ENCODE data around the gene CD84.
A peak's percentile ranks its signal among the peaks of the same experiment; 100 is the strongest.
"Not testable (repeated sequence)": the region's sequence is repeated elsewhere in the genome, so short reads cannot be mapped to it uniquely, and the experiment has no call there.

CD84 gene

DNA sequence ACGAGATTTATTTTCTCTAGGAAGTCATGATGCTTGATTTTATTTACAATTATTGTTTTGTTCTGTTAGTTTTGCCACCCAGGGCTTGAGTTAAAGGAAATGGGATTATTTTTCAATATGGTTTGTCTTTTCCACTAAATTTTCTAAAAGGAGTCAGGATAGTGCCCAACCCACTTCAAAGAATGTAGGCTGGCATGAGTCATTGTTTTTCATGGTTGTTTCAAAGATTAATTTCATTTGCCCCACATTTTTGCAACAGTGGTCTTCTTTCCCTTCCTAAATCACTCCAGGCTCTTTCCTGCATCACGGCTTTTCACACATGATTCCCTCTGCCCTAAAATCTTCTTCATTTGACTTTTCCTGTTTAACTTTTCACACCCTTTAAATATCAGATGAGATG lies 58.7 kb downstream of the CD84 start:
- TF ChIP-seq, protein P1, sequence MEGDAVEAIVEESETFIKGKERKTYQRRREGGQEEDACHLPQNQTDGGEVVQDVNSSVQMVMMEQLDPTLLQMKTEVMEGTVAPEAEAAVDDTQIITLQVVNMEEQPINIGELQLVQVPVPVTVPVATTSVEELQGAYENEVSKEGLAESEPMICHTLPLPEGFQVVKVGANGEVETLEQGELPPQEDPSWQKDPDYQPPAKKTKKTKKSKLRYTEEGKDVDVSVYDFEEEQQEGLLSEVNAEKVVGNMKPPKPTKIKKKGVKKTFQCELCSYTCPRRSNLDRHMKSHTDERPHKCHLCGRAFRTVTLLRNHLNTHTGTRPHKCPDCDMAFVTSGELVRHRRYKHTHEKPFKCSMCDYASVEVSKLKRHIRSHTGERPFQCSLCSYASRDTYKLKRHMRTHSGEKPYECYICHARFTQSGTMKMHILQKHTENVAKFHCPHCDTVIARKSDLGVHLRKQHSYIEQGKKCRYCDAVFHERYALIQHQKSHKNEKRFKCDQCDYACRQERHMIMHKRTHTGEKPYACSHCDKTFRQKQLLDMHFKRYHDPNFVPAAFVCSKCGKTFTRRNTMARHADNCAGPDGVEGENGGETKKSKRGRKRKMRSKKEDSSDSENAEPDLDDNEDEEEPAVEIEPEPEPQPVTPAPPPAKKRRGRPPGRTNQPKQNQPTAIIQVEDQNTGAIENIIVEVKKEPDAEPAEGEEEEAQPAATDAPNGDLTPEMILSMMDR (IDR thresholded peaks at IDR 0.05; ENCODE audit: borderline replicate concordance, insufficient read depth, low read depth, low read length), result no peak
- H3K4me3 ChIP-seq (ENCODE audit: low read depth, low read length), result peak overlapping the region; percentile 73

DNA sequence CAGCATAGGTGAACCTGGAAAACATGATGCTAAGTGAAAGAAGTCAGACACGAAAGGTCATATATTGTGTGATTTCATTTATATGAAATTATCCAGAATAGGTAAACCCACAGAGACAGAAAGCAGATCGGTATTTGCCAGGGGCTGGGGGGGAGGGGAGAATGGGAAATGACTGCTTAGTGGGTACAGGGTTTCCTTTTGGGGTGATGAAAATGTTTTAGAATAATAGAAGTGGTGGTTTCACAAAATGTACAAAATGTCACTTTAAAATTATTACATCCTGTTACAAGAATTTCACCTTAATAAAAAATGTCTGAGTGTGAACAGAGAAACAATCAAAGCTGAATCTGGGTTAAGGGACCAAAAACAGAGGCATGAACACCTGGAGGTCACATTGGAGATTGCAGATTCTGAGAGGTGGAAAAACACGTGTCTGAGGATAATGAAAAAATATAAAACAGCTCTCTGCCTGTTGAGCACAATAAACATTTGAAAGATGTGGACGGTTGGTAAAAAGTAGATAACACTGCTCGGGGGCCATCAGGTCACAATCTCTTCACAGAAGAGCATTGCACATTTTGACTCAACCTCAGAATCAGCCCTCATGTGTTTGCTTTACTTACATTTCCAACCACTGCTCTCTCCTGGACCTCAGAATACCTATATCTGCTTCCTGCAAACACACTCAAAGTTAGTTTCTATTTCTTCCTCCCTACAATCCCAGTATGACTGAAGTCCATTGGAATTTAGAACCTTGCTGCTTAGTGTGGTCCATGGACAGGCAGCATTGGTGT lies 59.5 kb downstream of the CD84 start:
- TF ChIP-seq, protein P1 (IDR thresholded peaks at IDR 0.05; ENCODE audit: borderline replicate concordance, insufficient read depth, low read depth, low read length), result peak; percentile 34; the same call in 1 of the 2 replicates
- H3K4me3 ChIP-seq (ENCODE audit: low read depth, low read length), result peak overlapping the region; percentile 73

DNA sequence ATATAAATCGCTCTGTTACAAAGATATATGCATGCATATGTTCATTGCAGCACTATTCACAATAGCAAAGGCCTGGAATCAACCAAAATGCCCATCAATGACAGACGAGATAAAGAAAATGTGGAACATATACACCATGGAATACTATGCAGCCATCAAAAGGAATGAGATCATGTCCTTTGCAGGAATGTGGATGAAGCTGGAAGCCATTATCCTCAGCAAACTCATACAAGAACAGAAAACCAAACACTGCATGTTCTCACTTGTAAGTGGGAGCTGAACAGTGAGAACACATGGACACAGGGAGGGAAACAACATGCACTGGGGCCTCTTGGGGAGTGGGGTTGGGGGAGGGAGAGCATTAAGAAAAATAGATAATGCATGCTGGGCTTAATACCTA lies 61.8 kb downstream of the CD84 start:
- H3K4me3 ChIP-seq (ENCODE audit: low read depth, low read length), result not testable (repeated sequence)

DNA sequence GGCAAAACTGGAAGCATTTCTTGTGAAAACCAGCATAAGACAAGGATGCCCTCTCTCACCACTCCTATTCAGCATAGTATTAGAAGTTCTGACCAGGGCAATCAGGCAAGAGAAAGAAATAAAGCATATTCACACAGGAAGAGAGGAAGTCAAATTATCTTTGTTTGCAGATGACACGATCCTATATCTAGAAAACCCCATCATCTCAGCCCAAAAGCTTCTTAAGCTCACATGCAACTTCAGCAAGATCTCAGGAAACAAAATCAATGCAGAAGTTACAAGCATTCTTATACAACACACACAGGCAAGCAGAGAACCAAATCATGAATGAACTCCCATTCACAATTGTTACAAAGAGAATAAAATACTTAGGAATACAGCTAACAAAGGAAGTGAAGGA lies 63.4 kb downstream of the CD84 start:
- not testable (repeated sequence) for H3K4me3 ChIP-seq (ENCODE audit: low read depth, low read length)

DNA sequence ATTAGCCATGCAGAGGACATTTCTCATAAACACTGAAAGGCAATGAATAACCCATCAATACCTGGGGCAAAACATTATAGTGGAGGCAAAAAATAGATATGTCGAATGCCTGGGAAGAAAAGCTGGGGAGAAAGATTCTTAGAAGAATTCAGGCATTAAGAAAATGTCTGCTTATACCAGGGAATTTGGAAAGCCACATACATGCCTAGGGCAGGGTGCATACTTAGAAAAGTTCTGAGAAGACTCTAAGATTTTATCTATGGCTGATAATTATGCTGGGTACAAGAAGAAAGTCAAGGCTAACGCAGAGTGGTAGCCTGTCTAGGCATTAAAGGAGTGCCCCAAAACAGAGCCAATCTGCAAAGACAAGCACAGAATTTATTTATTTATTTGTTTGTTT lies 74.6 kb downstream of the CD84 start:
- TF ChIP-seq, protein P1 (IDR thresholded peaks at IDR 0.05; ENCODE audit: borderline replicate concordance, insufficient read depth, low read depth, low read length), result no peak
- H3K4me3 ChIP-seq (ENCODE audit: low read depth, low read length), result no peak overlapping the region

DNA sequence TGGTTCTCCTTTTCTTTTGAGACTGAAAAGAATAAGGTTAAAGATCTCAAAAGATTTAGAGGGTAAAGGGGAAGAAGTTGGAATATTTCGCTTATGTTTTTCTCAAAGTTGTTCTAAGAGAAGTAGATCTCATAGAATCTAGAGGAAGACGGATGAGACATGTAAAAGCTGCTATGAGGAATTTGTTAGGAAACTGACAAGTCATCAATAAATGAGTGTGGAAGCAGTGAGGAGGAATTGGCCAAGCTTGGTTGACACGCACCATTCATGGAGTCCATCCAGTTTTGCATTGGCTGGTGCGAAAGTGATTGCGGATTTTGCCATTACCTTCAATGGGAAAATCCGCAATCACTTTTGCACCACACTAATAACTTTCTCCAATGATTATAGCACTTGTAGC lies 76.2 kb downstream of the CD84 start:
- TF ChIP-seq, protein P1 (IDR thresholded peaks at IDR 0.05; ENCODE audit: borderline replicate concordance, insufficient read depth, low read depth, low read length), result no peak
- no peak overlapping the region for H3K4me3 ChIP-seq (ENCODE audit: low read depth, low read length)

DNA sequence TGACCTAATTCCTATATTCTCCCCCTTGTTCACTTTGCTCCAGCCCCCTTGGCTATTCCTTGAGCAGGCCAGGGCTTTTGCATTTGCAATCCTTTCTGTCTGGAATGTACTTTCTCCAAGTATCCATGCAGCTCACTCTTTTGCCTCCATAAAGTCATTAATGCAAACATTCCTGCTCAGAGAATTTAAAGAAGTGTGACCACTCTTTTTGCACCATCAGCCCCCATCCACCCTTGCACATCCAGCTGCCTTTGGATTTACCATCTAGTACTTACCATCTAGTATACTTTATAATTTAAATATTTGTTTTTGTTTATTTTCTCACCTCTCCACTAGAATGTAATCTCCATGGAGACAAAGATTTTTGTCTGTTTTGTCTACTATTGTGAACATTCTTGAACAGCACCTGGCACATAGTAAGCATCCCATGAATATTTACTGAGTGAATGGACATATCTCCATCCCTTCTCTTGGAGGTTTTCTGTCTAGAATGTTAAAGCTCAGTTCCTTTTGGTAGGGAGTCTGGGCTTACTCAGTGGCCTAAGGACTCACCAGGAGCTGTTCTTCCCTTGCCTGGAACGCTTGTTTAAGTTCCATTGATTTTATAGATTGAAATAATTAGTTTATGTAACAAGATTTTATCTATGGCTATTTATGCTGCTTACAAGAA lies 78.8 kb downstream of the CD84 start:
- TF ChIP-seq, protein P1 (IDR thresholded peaks at IDR 0.05; ENCODE audit: borderline replicate concordance, insufficient read depth, low read depth, low read length), result no peak
- no peak overlapping the region for H3K4me3 ChIP-seq (ENCODE audit: low read depth, low read length)

DNA sequence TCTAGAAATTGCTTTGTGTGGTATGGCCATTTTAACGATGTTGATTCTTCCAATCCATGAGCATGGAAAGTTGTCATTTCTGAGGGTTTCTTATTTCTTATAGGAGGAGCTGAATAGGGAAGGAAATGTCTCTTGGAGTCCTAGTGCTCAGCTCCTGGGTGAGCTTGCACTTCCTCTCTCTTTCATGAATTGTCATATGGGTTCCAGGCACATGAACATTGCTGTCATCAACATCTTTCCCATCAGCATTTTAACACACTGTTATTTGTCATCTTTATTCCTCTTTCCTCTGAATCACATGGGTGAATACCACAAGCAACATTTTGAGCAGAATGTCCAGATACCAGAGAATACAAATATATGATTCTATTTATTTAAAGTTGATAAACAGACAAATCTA lies 79.7 kb downstream of the CD84 start:
- no peak overlapping the region for H3K4me3 ChIP-seq (ENCODE audit: low read depth, low read length)
- TF ChIP-seq, protein P1 (IDR thresholded peaks at IDR 0.05; ENCODE audit: borderline replicate concordance, insufficient read depth, low read depth, low read length), result no peak

DNA sequence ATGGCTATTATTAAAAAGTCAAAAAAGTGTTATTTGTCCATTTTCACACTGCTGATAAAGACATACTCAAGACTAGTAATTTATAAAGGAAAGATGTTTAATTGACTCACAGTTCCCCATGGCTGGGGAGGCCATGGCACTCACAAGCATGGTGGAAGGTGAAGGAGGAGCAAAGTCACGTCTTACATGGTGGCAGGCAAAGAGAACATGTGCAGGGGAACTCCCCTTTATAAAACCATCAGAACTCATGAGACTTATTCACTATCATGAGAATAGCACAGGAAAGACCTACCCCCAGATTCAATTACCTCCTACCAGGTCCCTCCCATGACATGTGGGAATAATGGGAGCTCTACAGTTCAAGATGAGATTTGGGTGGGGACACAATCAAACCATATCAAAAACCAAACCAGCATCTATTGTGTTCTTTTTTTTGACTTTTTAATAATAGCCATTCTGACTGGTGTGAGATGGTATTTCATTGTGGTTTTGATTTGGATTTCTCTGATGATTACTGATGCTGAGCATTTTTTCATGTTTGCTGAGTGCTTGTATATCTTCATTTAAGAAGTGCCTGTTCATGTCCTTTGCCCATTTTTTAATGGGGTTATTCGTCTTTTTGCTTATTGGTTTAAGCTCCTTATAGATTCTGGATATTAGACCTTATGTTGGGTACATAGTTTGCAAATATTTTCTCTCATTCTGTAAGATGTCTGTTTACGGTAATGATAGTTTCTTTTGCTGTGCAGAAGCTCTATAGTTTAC lies 80.8 kb downstream of the CD84 start:
- H3K4me3 ChIP-seq (ENCODE audit: low read depth, low read length), result not testable (repeated sequence)
